GM19023 (cell line): ENCODE measurements around the gene UGT1A8.

Source experiments
- ATAC-seq: cut with Tn5 transposase; IDR thresholded peaks from one replicate; pipeline ENCODE4 v1.9.1; 2021; ENCODE audit warnings: mild to moderate bottlenecking, moderate library complexity; ENCODE audit not compliant: unreplicated experiment

The UGT1A8 gene

GRCh38 chr2:233794128-233794658 lies 176.8 kb downstream of the UGT1A8 start:
- no peak for ATAC-seq

- no peak for ATAC-seq
Observed at GRCh38 chr2:233795735-233796171, 178.3 kb downstream of the UGT1A8 start.

GRCh38 chr2:233796254-233796653 lies 178.8 kb downstream of the UGT1A8 start:
- no peak for ATAC-seq

- no peak for ATAC-seq
Observed at GRCh38 chr2:233798335-233799086, 181.1 kb downstream of the UGT1A8 start.

- no peak for ATAC-seq
Observed at GRCh38 chr2:233799087-233799665, 181.7 kb downstream of the UGT1A8 start.

- no peak for ATAC-seq
Observed at GRCh38 chr2:233799716-233800115, 182.3 kb downstream of the UGT1A8 start.

- ATAC-seq, result no peak
Observed at GRCh38 chr2:233800208-233800607, 182.8 kb downstream of the UGT1A8 start.

- no peak for ATAC-seq
Observed at GRCh38 chr2:233801357-233802131, 184.1 kb downstream of the UGT1A8 start.

- no peak for ATAC-seq
Observed at GRCh38 chr2:233802132-233802815, 184.8 kb downstream of the UGT1A8 start.

GRCh38 chr2:233803292-233803911 lies 186.0 kb downstream of the UGT1A8 start:
- ATAC-seq, result no peak

- ATAC-seq, result no peak
Observed at GRCh38 chr2:233803994-233804393, 186.6 kb downstream of the UGT1A8 start.

GRCh38 chr2:233807215-233807865 lies 189.9 kb downstream of the UGT1A8 start:
- ATAC-seq, result no peak

GRCh38 chr2:233807966-233808935 lies 190.8 kb downstream of the UGT1A8 start:
- no peak for ATAC-seq

- no peak for ATAC-seq
Observed at GRCh38 chr2:233810385-233810784, 193.0 kb downstream of the UGT1A8 start.

GRCh38 chr2:233811087-233811486 lies 193.7 kb downstream of the UGT1A8 start:
- no peak for ATAC-seq

- no peak for ATAC-seq
Observed at GRCh38 chr2:233811732-233812131, 194.3 kb downstream of the UGT1A8 start.

- no peak for ATAC-seq
Observed at GRCh38 chr2:233813236-233814055, 196.0 kb downstream of the UGT1A8 start.
